Measurements from ENCODE around the gene SLC17A7. TPM values are rescaled to one million over a fixed set of nuclear protein-coding genes. Genes with fewer than 3 reads are reported as not detected.

The SLC17A7 gene
- total and polyA plus RNA-seq, 2 donors (not counting 3 experiments of a cell fraction or from before 2014, with no cell fraction given) = 0.07 to 0.13 TPM

DNA sequence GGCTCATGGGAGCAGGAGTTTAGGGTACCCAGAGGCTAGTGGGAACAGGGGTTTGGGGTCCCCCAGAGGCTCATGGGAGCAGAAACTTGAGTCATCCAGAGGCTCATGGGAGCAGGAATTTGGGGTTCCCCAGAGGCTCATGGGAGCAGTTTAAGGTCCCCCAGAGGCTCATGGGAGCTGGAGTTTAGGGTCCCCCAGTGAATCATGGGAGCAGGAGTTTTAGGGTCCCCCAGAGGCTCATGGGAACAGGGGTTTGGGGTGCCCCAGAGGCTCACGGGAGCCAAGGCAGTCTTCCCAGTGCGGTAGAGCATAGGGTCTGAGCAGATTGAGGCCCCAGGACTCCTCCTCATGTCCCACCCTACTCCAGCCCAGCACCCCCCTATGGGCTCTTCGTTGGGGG lies 24.0 kb upstream of the SLC17A7 start:
- ChIA-PET POLR2A (no interaction called here), CTCF (interaction anchor here (2.0 kb wide), 1 partner anchor 11 kb away, joined by 8 read pairs; no protein-coding TSS in a partner anchor)
- H3K27ac ChIP-seq (ENCODE audit: insufficient read depth, low read depth, low read length) = no peak overlapping the region
- H3K4me3 ChIP-seq (replicated peaks in 1 of 3; ENCODE audit: insufficient read depth in 1 of 3, low read depth in 1 of 3, low read length in 3 of 3) = no peak overlapping the region
- H3K79me2 ChIP-seq (ENCODE audit: control insufficient read depth, insufficient read depth, low read length) = no peaks in the 10 kb centered on the region
- no peak overlapping the region for H3K9ac ChIP-seq (replicated peaks; ENCODE audit: extremely low read depth, insufficient read depth, low read length)
- H4K20me1 ChIP-seq (replicated peaks; ENCODE audit: control insufficient read depth, extremely low read depth, insufficient read depth, low read length) = no peaks in the 10 kb centered on the region
- no peaks in the 10 kb centered on the region for H3K27me3 ChIP-seq (ENCODE audit: control insufficient read depth in 2 of 2, insufficient read depth in 2 of 2, low read length in 2 of 2)
- H3K9me3 ChIP-seq (replicated peaks; ENCODE audit: control insufficient read depth, insufficient read depth, low read length) = no peaks in the 10 kb centered on the region
- H3K4me1 ChIP-seq (ENCODE audit: control insufficient read depth, extremely low read depth, insufficient read depth, low read length) = no peaks in the 10 kb centered on the region
- no peaks in the 10 kb centered on the region for H3K9me1 ChIP-seq (replicated peaks; ENCODE audit: control insufficient read depth, extremely low read depth, insufficient read depth, low read length)
- FAIRE-seq = no peak
- no TSS peak for BruUV-seq (replicated peaks)
- dilution Hi-C loops (cut with MboI; ENCODE audit: extremely low pct_ligation_motif_present, low sequenced_read_pairs) = no loop called here
- TF ChIP-seq GATA2 (IDR thresholded peaks at IDR 0.05; ENCODE audit: insufficient read depth, insufficient read length, low read depth, low read length) = no peak
- no peak for TF ChIP-seq MYC (IDR thresholded peaks at IDR 0.05; ENCODE audit: low read depth, low read length)
- no peak for TF ChIP-seq FOS (IDR thresholded peaks at IDR 0.05; ENCODE audit: borderline replicate concordance, insufficient read depth, low read length)
- no peak for TF ChIP-seq JUN (IDR thresholded peaks at IDR 0.05; ENCODE audit: borderline replicate concordance, insufficient read depth, insufficient read length, low read depth)
- no peak for TF ChIP-seq EZH2 (IDR thresholded peaks at IDR 0.05; ENCODE audit: borderline replicate concordance, low read depth, low read length, severe bottlenecking)
- no peak for TF ChIP-seq POLR2A (IDR thresholded peaks at IDR 0.05; ENCODE audit: low read depth, low read length)
- no peak for TF ChIP-seq POLR2AphosphoS5 (IDR thresholded peaks at IDR 0.05; ENCODE audit: insufficient read depth, low read depth, low read length)
- TF ChIP-seq MAX (IDR thresholded peaks at IDR 0.05; ENCODE audit: insufficient read depth, insufficient read length) = no peak
- no peak for TF ChIP-seq CTCF (IDR thresholded peaks at IDR 0.05; ENCODE audit: extremely low read depth in 1 of 2, insufficient read depth in 1 of 2, low read depth in 1 of 2, low read length in 2 of 2)
- no peak overlapping the region for H2AFZ ChIP-seq (ENCODE audit: low read depth, low read length)
- no peak for DNase-seq (ENCODE audit: low read depth, low spot score)
- intact Hi-C loops (cut with micrococcal nuclease) = no loop called here
- H3K4me2 ChIP-seq (ENCODE audit: insufficient read depth, low read length) = no peak overlapping the region
- H3K36me3 ChIP-seq (ENCODE audit: control insufficient read depth in 2 of 2, extremely low read depth in 1 of 2, insufficient read depth in 2 of 2, low read length in 2 of 2) = peaks cover 0 to 12% of the 10 kb centered on the region in 2 experiments
